Left kidney (tissue), 2 donors: ENCODE measurements around the gene AKT3. TPM values are rescaled to one million over a fixed set of nuclear protein-coding genes. Genes with fewer than 3 reads are reported as not detected.
"Not testable (repeated sequence)": the region's sequence is repeated elsewhere in the genome, so short reads cannot be mapped to it uniquely, and the experiment has no call there.

ENCODE experiments used
- DNase-seq: peaks from one replicate; pipeline ENCODE4 v3.0.0-alpha.2; 2013
- polyA plus RNA-seq: library from polyadenylated mRNA; unstranded; fragments of 120-200 nt; gene quantifications from one replicate; pipeline ENCODE4 v1.2.1, GENCODE V29; 2013; ENCODE audit not compliant: insufficient read length

AKT3 gene
- polyA plus RNA-seq, 1 donor: 27.7 TPM

GRCh38 chr1:243786531-243786930 is 63.5 kb downstream of the AKT3 start:
- peak; percentile 8 for DNase-seq

- DNase-seq: no peak
Observed at GRCh38 chr1:243784506-243784905, 65.5 kb downstream of the AKT3 start.

DNA sequence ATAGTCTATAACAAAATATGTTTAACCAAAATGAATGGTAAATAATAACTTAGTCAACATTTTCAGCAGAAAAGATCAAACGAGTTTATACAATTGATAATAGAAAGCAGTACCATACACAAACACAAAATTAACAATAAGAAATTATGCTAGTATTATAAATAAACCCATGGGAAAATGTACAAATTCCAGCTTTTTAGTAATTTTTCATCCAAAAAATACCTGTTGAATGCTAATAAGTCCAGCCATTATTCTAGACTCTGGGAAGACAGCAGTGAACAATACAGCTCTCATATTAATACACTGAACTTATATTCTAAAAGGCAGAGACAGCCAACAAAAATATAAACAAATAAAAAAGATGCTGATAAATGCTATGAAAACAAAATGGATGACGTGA is 66.3 kb downstream of the AKT3 start:
- DNase-seq: no peak

DNA sequence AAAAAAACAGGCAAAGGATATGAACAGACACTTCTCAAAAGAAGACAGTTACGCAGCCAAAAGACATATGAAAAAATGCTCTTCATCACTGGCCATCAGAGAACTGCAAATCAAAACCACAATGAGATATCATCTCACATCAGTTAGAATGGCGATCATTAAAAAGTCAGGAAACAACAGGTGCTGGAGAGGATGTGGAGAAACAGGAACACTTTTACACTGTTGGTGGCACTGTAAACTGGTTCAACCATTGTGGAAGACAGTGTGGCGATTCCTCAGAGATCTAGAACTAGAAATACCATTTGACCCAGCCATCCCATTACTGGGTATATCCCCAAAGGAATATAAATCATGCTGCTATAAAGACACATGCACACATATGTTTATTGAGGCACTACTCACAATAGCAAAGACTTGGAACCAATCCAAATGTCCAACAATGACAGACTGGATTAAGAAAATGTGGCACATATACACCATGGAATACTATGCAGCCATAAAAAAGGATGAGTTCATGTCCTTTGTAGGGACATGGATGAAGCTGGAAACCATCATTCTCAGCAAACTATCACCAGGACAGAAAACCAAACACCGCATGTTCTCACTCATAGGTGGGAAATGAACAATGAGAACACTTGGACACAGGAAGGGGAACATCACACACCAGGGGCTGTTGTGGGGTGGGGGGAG is 77.5 kb downstream of the AKT3 start:
- DNase-seq: not testable (repeated sequence)

GRCh38 chr1:243770860-243771259 is 79.2 kb downstream of the AKT3 start:
- no peak for DNase-seq

DNA sequence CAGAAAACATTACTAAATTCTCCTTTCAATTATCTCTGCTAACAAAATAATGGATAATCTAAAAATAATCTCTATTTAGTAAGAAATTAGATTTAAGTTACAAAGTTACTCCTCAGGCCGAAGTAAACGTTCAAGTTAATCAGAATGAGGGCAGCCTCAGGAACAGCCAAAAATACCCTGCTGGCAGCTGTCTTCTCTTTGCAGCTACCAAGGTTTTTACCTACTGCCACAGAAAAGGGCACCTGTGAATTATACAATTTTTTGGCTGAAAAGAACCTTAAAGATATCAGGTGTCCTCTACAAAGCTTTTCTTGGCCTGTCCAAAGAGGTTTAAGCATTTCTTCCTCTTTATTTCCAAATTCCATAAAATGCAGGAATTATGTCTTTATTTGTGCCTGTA is 84.4 kb downstream of the AKT3 start:
- DNase-seq: no peak

- DNase-seq: no peak
Observed at GRCh38 chr1:243763806-243764205, 86.2 kb downstream of the AKT3 start.

GRCh38 chr1:243758647-243759046 is 91.4 kb downstream of the AKT3 start:
- DNase-seq: no peak

DNA sequence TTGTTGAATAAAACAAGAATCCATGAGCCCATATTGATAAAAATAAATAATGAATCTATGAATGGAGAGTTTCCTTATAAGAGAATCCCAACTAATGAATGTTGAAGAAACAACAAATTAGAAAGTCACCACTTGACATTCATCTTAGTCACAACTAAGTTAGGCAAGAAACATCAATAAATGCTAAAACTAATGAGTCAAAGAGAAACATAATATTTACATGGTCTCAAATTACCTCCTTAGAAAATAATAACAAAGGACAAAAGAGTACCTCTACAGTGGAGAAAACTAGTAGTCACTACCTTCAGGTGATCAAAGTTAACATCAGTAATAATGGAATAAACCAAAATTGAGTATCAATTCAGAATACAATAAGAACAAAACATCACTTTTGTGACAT is 93.5 kb downstream of the AKT3 start:
- DNase-seq: no peak

- DNase-seq: no peak
Observed at GRCh38 chr1:243754348-243754747, 95.7 kb downstream of the AKT3 start.

DNA sequence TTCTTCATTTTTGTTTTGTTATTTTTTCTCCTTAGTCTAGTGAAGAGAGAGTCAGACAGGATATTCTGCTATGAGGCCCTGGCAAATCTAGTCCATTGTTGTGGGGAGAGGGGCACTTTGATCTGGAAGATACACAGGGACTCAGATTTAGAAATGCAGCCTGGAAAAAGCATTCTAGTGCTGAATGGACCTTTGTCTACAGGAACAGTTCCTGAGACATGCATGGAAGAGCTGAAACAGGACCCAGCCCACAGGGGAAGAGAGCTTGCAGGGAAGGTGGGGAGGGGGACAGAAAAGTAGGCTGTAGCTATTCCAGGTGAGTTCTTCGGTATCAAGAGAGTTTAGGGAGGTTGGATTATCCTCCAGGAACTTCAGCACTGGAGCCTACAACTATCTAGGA is 98.5 kb downstream of the AKT3 start:
- DNase-seq: no peak

DNA sequence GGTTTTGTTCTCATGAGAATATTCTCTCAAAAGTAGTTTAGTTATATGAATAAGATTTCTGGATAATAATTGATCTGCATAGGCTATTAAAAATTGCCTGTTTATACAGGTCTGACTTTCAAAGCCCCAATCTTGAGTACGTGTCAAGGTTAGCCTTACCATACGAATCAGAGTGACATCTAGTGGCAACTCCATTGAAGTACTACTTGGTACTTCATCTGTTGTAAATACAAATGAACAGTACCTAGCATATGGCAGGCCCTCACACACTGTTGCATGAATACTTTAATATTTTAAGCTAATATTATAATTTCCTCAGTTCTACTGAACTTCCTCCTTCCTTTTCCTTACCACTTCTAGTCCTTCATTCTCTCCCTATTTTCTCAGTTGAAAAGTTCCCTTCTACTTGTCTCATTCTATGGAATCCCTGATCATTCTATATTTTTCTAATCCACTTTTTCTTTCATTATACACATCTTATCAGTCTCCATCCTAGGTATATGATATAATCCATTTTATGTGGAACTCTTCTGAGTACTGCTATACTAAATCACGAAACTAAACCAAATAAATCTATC is 101.2 kb downstream of the AKT3 start:
- peak; percentile 59 for DNase-seq

- DNase-seq: no peak
Observed at GRCh38 chr1:243748227-243748626, 101.8 kb downstream of the AKT3 start.

GRCh38 chr1:243746751-243747150 is 103.3 kb downstream of the AKT3 start:
- DNase-seq: no peak

DNA sequence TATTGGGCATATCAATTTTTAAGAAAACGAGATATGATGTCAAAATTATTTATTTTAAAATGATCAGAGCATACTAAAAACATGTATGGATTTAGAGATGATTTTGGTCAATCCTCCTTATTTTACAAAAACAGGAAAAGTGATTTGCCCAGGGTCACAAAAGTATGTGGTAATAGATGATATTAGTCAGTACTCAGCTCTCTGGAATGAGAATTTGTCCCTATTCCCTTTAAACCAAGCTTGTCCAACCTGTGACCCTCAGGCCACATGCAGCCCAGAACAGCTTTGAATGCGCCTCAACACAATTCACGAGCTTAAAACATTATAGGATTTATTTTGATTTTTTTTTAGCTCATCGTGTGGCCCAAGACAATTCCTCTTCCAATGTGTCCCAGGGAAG is 104.7 kb downstream of the AKT3 start:
- DNase-seq: no peak

DNA sequence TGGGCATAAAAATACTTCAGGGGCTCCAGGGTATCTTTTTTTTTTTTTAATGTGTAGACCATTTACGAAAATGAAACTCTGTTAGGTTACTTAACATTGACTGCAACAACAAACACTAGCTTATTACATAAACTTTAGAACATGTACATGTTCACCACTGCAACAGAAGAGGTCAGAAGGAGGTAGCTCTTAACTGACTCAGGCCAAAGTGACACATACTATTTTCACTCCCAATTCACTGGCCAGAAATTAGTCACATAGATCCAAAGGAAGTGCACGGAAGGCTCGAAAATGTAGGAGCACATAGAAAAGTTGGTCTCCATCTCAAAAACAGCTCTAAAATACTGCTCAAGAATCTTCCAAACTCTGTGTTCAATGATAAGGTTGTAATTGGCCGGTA is 107.2 kb downstream of the AKT3 start:
- DNase-seq: no peak

DNA sequence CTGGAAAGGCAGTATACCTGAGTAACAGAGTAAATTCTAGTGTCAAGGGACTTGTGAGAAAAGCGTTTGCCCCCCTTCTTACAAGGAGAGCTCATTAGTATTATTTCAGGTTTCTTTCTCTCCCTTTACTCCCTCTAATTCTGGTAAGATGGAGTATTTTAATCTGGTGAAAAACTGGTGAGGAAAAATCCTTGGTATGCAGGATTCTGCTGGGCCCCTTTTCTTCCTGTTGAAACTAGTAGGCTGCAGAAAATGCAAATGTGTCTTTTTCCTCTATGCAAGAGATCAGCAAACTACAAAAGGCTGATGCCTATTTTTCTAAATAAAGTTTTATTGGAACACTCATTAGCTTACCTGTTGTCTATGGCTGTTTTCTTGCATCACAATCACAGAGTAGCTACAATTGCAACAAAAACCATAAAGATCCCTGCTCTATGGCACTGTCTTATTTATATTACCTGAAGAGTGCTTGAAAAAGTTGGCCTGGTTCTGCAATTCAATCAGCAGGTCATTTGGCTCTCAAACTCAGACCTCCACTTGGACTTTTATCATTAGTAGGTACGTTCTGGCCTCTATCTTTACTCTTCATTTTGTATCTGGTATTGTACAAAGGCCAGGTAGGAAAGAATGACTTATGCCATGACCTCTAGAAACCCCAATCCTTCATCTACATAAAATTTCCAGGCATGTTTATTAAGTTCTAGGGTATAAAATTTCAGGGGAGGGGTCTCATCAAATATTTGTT is 109.6 kb downstream of the AKT3 start:
- no peak for DNase-seq

GRCh38 chr1:243739335-243740003 is 110.6 kb downstream of the AKT3 start:
- DNase-seq: no peak

- DNase-seq: no peak
Observed at GRCh38 chr1:243738020-243738419, 112.0 kb downstream of the AKT3 start.

- no peak for DNase-seq
Observed at GRCh38 chr1:243735457-243735856, 114.6 kb downstream of the AKT3 start.

DNA sequence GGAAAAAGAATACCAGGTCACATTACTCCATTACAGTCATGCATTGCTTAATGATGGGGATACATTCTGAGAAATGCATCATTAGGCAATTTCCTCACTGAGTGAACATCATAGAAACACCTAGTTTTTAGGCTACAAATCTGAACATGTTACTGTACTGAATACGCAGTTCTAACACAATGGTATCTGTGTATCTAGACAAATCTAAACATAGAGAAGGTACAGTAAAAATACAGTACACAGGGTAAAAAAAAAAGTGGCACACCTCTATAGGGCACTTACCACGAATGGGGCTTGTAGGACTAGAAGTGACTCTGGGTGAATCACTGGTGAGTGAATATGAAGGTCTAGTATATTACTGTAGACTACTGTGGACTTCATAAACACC is 115.7 kb downstream of the AKT3 start:
- no peak for DNase-seq

GRCh38 chr1:243733670-243734307 is 116.3 kb downstream of the AKT3 start:
- no peak for DNase-seq

- no peak for DNase-seq
Observed at GRCh38 chr1:243732637-243733036, 117.4 kb downstream of the AKT3 start.
